GM18858 (cell line): ENCODE data around the gene ENDOG.

Source experiments
- ATAC-seq: cut with Tn5 transposase; IDR thresholded peaks from one replicate; pipeline ENCODE4 v1.9.1; 2021; ENCODE audit not compliant: unreplicated experiment

ENDOG gene

GRCh38 chr9:128798896-128799295 lies 19.4 kb upstream of the ENDOG start:
- ATAC-seq: no peak

- no peak for ATAC-seq
Observed at GRCh38 chr9:128800061-128800460, 18.2 kb upstream of the ENDOG start.

DNA sequence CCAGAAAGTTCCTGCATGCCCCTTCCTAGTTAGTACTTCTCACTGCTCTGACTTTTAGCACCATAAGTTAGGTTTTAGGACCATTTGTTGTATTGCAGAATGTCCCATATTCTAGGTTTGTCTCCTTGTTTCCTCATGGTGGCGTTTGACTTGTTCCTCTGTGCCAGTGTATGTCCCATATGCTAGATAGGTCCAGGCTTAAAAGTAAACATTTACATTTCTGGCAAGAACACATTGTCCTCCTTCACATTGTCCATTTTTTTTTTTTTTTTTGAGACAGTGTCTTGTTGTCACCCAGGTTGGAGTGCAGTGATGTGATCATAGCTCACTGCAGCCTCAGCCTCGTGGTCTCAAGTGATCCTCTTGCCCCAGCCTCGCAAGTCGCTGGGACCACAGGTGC lies 15.8 kb upstream of the ENDOG start:
- no peak for ATAC-seq

GRCh38 chr9:128805661-128806060 lies 12.6 kb upstream of the ENDOG start:
- ATAC-seq: no peak

GRCh38 chr9:128807827-128808226 lies 10.5 kb upstream of the ENDOG start:
- no peak for ATAC-seq

GRCh38 chr9:128808543-128808942 lies 9.8 kb upstream of the ENDOG start:
- ATAC-seq: no peak

GRCh38 chr9:128809036-128809599 lies 9.2 kb upstream of the ENDOG start:
- ATAC-seq: no peak

- ATAC-seq: no peak
Observed at GRCh38 chr9:128809831-128810230, 8.5 kb upstream of the ENDOG start.

GRCh38 chr9:128810873-128811272 lies 7.4 kb upstream of the ENDOG start:
- ATAC-seq: no peak

DNA sequence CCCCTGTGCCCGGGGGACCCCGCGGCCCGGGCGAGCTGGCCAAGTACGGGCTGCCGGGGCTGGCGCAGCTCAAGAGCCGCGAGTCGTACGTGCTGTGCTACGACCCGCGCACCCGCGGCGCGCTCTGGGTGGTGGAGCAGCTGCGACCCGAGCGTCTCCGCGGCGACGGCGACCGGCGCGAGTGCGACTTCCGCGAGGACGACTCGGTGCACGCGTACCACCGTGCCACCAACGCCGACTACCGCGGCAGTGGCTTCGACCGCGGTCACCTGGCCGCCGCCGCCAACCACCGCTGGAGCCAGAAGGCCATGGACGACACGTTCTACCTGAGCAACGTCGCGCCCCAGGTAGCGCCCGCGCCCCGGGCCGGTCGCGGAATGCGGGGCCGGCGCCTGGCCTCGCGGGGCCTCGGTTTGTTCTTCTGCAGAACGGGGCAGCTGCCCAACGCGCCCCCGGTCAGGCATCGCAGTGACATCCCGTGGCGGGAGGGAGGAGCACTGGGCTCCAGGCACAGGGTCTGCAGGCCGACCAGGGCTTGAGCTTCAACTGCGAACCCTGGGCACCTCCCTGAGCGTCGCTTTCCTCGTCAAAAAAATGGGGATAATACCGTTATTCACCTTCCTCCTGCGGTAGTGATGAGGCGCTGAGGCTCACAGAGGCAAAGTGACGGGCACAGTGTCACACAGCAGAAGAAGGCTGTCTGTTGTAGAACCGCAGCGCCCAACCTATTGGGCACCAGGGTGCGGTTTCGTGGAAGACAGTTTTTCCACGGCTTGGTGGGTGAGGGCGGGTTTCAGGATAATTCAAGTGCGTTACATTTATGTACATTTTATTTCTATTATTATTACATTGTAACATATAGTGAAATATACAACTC lies 777 bp downstream of the ENDOG start:
- ATAC-seq: peak; percentile 20

GRCh38 chr9:128819716-128820664 lies 1.7 kb downstream of the ENDOG start:
- ATAC-seq: no peak

- ATAC-seq: no peak
Observed at GRCh38 chr9:128820665-128821583, 2.6 kb downstream of the ENDOG start.

- ATAC-seq: no peak
Observed at GRCh38 chr9:128821584-128822406, 3.5 kb downstream of the ENDOG start.

DNA sequence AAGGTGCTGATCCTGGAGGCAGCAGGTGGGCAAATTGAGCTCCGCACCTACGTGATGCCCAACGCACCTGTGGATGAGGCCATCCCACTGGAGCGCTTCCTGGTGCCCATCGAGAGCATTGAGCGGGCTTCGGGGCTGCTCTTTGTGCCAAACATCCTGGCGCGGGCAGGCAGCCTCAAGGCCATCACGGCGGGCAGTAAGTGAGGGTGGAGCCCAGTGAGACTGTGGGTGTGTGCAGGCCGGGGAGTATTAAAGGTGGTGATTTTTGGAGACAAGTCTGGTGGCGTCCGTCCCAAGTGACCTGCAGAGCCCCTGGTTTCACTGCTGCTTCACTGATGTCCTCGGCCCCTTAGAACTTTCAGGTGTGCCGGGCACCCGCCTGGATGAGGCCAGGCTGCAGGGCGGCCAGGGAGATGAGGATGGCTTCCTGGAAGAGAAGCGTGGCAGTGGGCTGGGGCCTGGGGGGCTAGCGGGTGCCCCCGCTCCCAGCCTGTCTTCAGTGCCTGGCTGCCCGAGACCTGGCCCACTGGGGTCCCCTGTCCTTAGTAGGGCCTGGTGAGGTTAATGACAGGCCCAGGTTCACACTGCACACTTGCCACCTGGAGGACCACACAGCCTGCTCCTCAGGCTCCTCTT lies 4.2 kb downstream of the ENDOG start:
- ATAC-seq: no peak

- no peak for ATAC-seq
Observed at GRCh38 chr9:128823362-128823902, 5.1 kb downstream of the ENDOG start.

- ATAC-seq: no peak
Observed at GRCh38 chr9:128823903-128824406, 5.7 kb downstream of the ENDOG start.

GRCh38 chr9:128824911-128825310 lies 6.6 kb downstream of the ENDOG start:
- no peak for ATAC-seq

GRCh38 chr9:128825923-128826700 lies 7.8 kb downstream of the ENDOG start:
- no peak for ATAC-seq
